ENCODE data around the gene KDM6A. TPM values are rescaled to one million over a fixed set of nuclear protein-coding genes. Genes with fewer than 3 reads are reported as not detected.

The KDM6A gene
- total RNA-seq, 1 experiment from 2014 or later, result 45.0 TPM

GRCh38 chrX:45154462-45154861 is 281.5 kb downstream of the KDM6A start:
- H3K4me1 Mint-ChIP-seq, result no peaks in the 10 kb centered on the region
- ChIA-PET CTCF (no interaction called here), POLR2A (no interaction called here)
- H3K9me3 Mint-ChIP-seq, result no peaks in the 10 kb centered on the region
- no peaks in the 10 kb centered on the region for H3K27me3 Mint-ChIP-seq (ENCODE audit: low read depth)
- DNase-seq (ENCODE audit: low spot score) (no peak), ATAC-seq (no peak)
- H3K27ac Mint-ChIP-seq, result no peak overlapping the region
- no peak overlapping the region for H3K4me3 Mint-ChIP-seq
- H3K36me3 Mint-ChIP-seq, result no peaks in the 10 kb centered on the region
- TF ChIP-seq JUN (CRISPR knock-in tag; IDR thresholded peaks at IDR 0.05) (no peak), HMGXB4 (CRISPR knock-in tag; IDR thresholded peaks at IDR 0.05) (no peak), CTCF (IDR thresholded peaks at IDR 0.05) (no peak), CDX4 (CRISPR knock-in tag; IDR thresholded peaks at IDR 0.05; ENCODE audit: borderline replicate concordance) (no peak), OVOL2 (CRISPR knock-in tag; IDR thresholded peaks at IDR 0.05; ENCODE audit: borderline replicate concordance) (no peak), ZBTB43 (CRISPR knock-in tag; IDR thresholded peaks at IDR 0.05) (no peak), JAZF1 (CRISPR knock-in tag; IDR thresholded peaks at IDR 0.05) (no peak), EMX1 (CRISPR knock-in tag; IDR thresholded peaks at IDR 0.05) (no peak), ZNF281 (CRISPR knock-in tag; IDR thresholded peaks at IDR 0.05) (no peak), ERG (CRISPR knock-in tag; IDR thresholded peaks at IDR 0.05) (no peak), NFATC4 (CRISPR knock-in tag; IDR thresholded peaks at IDR 0.05) (no peak), ZNF232 (CRISPR knock-in tag; IDR thresholded peaks at IDR 0.05) (no peak), ZNF425 (CRISPR knock-in tag; conservative IDR thresholded peaks at IDR 0.05) (no peak), MXD4 (CRISPR knock-in tag; IDR thresholded peaks at IDR 0.05; ENCODE audit: borderline replicate concordance) (no peak), IRF1 (CRISPR knock-in tag; IDR thresholded peaks at IDR 0.05) (no peak)
- TF ChIP-seq, protein P1, sequence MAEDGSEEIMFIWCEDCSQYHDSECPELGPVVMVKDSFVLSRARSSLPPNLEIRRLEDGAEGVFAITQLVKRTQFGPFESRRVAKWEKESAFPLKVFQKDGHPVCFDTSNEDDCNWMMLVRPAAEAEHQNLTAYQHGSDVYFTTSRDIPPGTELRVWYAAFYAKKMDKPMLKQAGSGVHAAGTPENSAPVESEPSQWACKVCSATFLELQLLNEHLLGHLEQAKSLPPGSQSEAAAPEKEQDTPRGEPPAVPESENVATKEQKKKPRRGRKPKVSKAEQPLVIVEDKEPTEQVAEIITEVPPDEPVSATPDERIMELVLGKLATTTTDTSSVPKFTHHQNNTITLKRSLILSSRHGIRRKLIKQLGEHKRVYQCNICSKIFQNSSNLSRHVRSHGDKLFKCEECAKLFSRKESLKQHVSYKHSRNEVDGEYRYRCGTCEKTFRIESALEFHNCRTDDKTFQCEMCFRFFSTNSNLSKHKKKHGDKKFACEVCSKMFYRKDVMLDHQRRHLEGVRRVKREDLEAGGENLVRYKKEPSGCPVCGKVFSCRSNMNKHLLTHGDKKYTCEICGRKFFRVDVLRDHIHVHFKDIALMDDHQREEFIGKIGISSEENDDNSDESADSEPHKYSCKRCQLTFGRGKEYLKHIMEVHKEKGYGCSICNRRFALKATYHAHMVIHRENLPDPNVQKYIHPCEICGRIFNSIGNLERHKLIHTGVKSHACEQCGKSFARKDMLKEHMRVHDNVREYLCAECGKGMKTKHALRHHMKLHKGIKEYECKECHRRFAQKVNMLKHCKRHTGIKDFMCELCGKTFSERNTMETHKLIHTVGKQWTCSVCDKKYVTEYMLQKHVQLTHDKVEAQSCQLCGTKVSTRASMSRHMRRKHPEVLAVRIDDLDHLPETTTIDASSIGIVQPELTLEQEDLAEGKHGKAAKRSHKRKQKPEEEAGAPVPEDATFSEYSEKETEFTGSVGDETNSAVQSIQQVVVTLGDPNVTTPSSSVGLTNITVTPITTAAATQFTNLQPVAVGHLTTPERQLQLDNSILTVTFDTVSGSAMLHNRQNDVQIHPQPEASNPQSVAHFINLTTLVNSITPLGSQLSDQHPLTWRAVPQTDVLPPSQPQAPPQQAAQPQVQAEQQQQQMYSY (CRISPR knock-in tag; IDR thresholded peaks at IDR 0.05), result no peak
- TF ChIP-seq, protein P2, sequence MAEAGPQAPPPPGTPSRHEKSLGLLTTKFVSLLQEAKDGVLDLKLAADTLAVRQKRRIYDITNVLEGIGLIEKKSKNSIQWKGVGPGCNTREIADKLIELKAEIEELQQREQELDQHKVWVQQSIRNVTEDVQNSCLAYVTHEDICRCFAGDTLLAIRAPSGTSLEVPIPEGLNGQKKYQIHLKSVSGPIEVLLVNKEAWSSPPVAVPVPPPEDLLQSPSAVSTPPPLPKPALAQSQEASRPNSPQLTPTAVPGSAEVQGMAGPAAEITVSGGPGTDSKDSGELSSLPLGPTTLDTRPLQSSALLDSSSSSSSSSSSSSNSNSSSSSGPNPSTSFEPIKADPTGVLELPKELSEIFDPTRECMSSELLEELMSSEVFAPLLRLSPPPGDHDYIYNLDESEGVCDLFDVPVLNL (CRISPR knock-in tag; IDR thresholded peaks at IDR 0.05; ENCODE audit: borderline replicate concordance, low read depth), result no peak
- TF ChIP-seq, protein P3, sequence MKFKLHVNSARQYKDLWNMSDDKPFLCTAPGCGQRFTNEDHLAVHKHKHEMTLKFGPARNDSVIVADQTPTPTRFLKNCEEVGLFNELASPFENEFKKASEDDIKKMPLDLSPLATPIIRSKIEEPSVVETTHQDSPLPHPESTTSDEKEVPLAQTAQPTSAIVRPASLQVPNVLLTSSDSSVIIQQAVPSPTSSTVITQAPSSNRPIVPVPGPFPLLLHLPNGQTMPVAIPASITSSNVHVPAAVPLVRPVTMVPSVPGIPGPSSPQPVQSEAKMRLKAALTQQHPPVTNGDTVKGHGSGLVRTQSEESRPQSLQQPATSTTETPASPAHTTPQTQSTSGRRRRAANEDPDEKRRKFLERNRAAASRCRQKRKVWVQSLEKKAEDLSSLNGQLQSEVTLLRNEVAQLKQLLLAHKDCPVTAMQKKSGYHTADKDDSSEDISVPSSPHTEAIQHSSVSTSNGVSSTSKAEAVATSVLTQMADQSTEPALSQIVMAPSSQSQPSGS (CRISPR knock-in tag; IDR thresholded peaks at IDR 0.05; ENCODE audit: borderline replicate concordance, low read depth), result no peak

Data from WTC11 (cell line).